ENCODE measurements around the gene RALGPS1.

The RALGPS1 gene

GRCh38 chr9:127252410-127253318 is 338.1 kb downstream of the RALGPS1 start:
- no peak for TF ChIP-seq GATA2 (IDR thresholded peaks at IDR 0.05; ENCODE audit: low read depth, low read length)
- no peak for TF ChIP-seq GATA3 (IDR thresholded peaks at IDR 0.05; ENCODE audit: low read depth, low read length)

- TF ChIP-seq GATA2 (IDR thresholded peaks at IDR 0.05; ENCODE audit: low read depth, low read length) (no peak), GATA3 (IDR thresholded peaks at IDR 0.05; ENCODE audit: low read depth, low read length) (no peak)
Observed at GRCh38 chr9:127253446-127253845, 338.9 kb downstream of the RALGPS1 start.

DNA sequence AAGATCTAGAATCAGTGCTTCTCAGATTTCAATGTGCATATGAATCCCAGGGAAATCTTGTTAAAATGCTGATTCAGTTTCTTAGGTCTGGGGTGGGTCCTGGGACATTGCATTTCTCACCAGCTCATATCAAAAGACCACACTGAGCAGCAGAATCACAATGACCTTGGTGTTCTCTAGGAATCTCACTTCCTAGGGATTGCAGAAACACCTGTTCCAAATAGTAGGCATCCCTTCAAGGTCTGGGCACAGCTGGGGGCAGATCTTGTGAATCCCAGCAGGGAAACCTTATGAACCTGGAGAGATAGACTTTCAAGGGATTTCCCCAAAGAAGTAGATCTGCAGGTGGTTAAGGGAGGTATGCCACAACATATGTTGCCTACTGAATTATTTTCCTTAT is 341.1 kb downstream of the RALGPS1 start:
- TF ChIP-seq GATA3 (IDR thresholded peaks at IDR 0.05; ENCODE audit: low read depth, low read length) (no peak), GATA2 (IDR thresholded peaks at IDR 0.05; ENCODE audit: low read depth, low read length) (no peak)

DNA sequence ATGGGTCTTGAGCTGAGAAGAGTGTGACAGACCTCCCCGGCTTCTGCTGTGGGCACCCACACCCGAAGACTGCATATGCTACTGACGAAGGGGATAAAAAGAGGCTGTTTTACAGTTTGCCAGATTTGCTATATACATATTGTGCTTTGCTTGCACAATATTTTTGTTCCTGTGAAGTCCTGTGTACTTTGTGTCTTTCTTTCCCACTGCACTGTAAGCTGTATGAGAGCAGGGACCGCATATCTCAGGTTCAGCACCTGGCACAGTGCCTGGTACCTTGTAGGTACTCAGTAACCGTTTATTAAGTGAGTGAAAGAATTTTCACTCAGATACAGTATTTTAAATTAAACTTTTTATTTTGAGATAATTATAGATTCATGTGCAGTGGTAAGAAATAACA is 341.7 kb downstream of the RALGPS1 start:
- no peak for TF ChIP-seq GATA2 (IDR thresholded peaks at IDR 0.05; ENCODE audit: low read depth, low read length)
- TF ChIP-seq GATA3 (IDR thresholded peaks at IDR 0.05; ENCODE audit: low read depth, low read length), result no peak

- TF ChIP-seq GATA3 (IDR thresholded peaks at IDR 0.05; ENCODE audit: low read depth, low read length) (no peak), GATA2 (IDR thresholded peaks at IDR 0.05; ENCODE audit: low read depth, low read length) (no peak)
Observed at GRCh38 chr9:127258606-127259471, 344.3 kb downstream of the RALGPS1 start.

DNA sequence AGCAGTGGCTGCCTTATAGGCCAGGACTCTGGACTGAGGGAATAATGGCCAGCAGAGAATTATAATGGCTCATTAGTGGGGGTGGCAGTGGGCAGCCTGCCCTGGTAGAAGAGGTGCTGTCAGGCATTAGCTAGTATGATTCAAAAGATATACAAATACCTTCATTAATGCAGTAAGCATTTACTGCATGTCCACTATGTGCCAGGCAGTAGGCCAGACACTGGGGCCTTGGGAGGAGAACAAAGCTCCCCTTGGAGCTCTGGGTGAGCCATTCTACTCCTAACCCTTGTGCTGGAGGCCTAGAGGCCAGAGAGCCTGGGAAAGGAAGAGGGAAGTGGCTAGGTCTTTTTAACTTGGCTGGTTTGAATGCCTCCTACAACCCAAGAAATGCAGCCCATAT is 348.0 kb downstream of the RALGPS1 start:
- no peak for TF ChIP-seq GATA3 (IDR thresholded peaks at IDR 0.05; ENCODE audit: low read depth, low read length)
- TF ChIP-seq GATA2 (IDR thresholded peaks at IDR 0.05; ENCODE audit: low read depth, low read length), result no peak

DNA sequence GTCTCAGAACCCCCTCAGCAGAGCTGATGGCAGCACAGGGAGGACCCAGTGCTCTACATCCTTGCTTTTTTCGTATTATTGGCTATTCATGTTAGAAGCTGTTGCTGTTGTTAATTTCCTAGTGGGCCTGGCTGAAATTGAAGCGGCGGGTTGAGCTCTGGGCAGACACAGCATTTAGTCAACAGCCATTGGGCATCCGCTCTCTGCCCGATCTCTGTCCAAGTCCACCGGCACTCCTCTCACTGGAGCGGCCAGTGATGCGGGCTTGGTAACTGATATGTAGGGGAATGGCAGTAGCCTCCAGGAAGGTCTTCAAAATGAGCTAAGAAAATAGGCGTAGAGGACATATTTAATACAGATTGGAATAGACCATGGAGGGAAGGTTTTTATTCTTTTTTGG is 348.7 kb downstream of the RALGPS1 start:
- TF ChIP-seq GATA3 (IDR thresholded peaks at IDR 0.05; ENCODE audit: low read depth, low read length) (no peak), GATA2 (IDR thresholded peaks at IDR 0.05; ENCODE audit: low read depth, low read length) (no peak)

- TF ChIP-seq GATA3 (IDR thresholded peaks at IDR 0.05; ENCODE audit: low read depth, low read length) (no peak), GATA2 (IDR thresholded peaks at IDR 0.05; ENCODE audit: low read depth, low read length) (no peak)
Observed at GRCh38 chr9:127263664-127264063, 349.1 kb downstream of the RALGPS1 start.

DNA sequence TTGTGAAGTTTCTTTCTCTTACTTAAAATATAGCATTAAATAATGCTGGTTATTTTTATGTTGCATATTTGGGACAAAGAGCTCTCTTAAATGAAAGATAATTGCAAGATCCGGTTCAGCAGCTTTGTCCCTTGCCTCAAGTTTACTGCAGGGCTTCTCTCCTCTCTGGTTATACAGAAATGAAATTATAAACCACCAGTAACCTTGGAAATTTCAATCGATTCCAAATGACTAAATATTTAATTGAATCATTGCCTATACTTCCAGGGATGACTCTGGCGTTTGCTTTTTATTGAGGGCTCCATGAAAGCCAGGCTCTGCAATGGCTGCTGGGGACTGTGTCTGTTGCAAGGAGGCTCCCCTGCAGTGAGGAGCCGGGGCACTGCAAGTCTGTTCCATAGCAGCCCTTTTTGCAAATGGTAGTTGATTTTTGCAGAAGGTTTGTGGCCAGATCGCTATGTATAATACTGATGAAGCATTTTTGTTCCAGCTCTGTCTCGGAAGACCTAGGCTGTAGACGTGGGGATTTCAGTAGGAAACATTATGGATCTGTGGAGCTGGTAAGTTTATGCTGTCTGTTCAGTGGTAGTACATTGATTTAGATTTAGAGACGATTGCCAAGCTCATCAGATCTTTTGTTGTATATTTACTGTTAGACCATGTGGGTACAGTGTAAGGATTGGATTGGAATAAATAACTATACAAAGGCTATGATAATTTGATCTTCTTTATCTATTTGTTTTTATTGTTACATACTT is 350.1 kb downstream of the RALGPS1 start, which contains the start of gene GARNL3:
TSS of gene GARNL3 (plus strand) at position 313 of the 758 bp plus-strand sequence. CDS start at position 417, 104 bp downstream.
- TF ChIP-seq GATA3 (IDR thresholded peaks at IDR 0.05; ENCODE audit: low read depth, low read length) (no peak), GATA2 (IDR thresholded peaks at IDR 0.05; ENCODE audit: low read depth, low read length) (no peak)

- TF ChIP-seq GATA3 (IDR thresholded peaks at IDR 0.05; ENCODE audit: low read depth, low read length) (no peak), GATA2 (IDR thresholded peaks at IDR 0.05; ENCODE audit: low read depth, low read length) (no peak)
Observed at GRCh38 chr9:127267793-127268525, 353.4 kb downstream of the RALGPS1 start.

- TF ChIP-seq GATA3 (IDR thresholded peaks at IDR 0.05; ENCODE audit: low read depth, low read length) (no peak), GATA2 (IDR thresholded peaks at IDR 0.05; ENCODE audit: low read depth, low read length) (no peak)
Observed at GRCh38 chr9:127269449-127269848, 354.9 kb downstream of the RALGPS1 start.

Measured in SH-SY5Y (cell line).